ENCODE data around the gene EML4. TPM values are rescaled to one million over a fixed set of nuclear protein-coding genes. Genes with fewer than 3 reads are reported as not detected.

Gene EML4
- total and polyA plus RNA-seq, 2 donors from 2014 or later, result 13.0 to 53.6 TPM

- FAIRE-seq, result no peak
- TF ChIP-seq CTCF (IDR thresholded peaks at IDR 0.05; ENCODE audit: borderline replicate concordance, extremely low read depth, insufficient read depth), result no peak
- no peaks in the 10 kb centered on the region for H3K27me3 ChIP-seq (ENCODE audit: control insufficient read depth, insufficient read depth, low read length)
- intact Hi-C loops (cut with DNase I), result no loop called here
- no peak overlapping the region for H3K27ac ChIP-seq (ENCODE audit: low read depth in 2 of 2, low read length in 2 of 2)
- H3K4me1 ChIP-seq (ENCODE audit: control insufficient read depth in 2 of 3, insufficient read depth in 2 of 3, low read depth in 1 of 3, low read length in 3 of 3), result peaks cover 7 to 17% (median 12%) of the 10 kb centered on the region in 3 donors
- no peak for DNase-seq
- H3K36me3 ChIP-seq (ENCODE audit: control insufficient read depth in 2 of 3, insufficient read depth in 3 of 3, low read length in 3 of 3), result no peaks in the 10 kb centered on the region
- no peak overlapping the region for H3K4me3 ChIP-seq (ENCODE audit: low read length in 3 of 3)
- no peaks in the 10 kb centered on the region for H3K9me3 ChIP-seq (ENCODE audit: control insufficient read depth in 2 of 3, insufficient read depth in 1 of 3, low read length in 3 of 3)
- H3K9ac ChIP-seq (ENCODE audit: low read length in 3 of 3), result no peak overlapping the region
Measured at GRCh38 chr2:42137125-42137841, 31.9 kb upstream of the EML4 start.

DNA sequence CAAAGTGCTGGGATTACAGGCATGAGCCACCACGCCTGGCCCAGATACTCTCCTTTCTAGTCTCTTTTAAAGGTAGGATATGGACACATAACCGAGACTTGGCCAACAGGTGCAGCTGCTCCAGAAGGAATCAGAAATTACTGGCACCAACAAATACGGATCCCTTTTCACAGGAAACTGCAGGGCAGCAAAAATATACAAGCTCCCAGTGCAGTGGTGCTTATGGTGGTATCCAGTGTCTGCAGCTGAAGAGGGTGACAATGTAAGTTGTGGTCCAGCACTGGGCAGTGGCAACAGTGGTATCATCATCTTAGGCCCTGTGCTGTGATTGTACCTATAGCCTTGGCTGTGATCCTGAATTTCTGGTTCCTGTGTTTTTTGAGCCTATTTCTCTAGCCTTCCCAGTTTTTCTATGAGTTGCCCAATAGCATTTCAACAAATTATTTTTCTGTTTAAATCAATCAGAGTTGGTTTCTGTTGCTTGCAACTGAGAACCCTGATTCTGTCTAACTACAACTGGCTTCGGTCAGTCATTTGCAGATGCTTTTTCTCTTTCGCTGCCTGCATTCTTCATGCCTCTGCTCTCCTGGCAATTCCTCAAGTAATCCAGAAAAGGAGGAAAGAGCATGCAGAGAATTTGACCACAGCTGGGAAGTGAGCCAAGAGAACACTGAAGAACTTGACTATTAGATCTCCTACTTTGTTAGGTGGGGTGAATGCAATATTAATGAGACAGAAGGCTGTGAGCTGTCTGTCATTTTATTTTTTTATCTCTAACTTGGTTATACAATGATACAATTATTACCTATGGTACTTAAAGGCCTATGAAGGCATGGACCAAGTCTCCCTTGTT lies 30.8 kb upstream of the EML4 start:
- DNase-seq (peak in 1 of 5 donors; percentile 81), FAIRE-seq (no peak)
- Histone ChIP-seq H3K36me3 (ENCODE audit: control insufficient read depth in 2 of 3, insufficient read depth in 3 of 3, low read length in 3 of 3) (no peaks in the 10 kb centered on the region), H3K9me3 (ENCODE audit: control insufficient read depth in 2 of 3, insufficient read depth in 1 of 3, low read length in 3 of 3) (no peaks in the 10 kb centered on the region), H3K9ac (ENCODE audit: low read length in 3 of 3) (no peak overlapping the region), H3K4me1 (ENCODE audit: control insufficient read depth in 2 of 3, insufficient read depth in 2 of 3, low read depth in 1 of 3, low read length in 3 of 3) (peaks cover 5 to 16% (median 11%) of the 10 kb centered on the region in 3 donors), H3K4me3 (ENCODE audit: low read length in 3 of 3) (no peak overlapping the region), H3K27me3 (ENCODE audit: control insufficient read depth, insufficient read depth, low read length) (no peaks in the 10 kb centered on the region), H3K27ac (ENCODE audit: low read depth in 2 of 2, low read length in 2 of 2) (no peak overlapping the region)
- no peak for TF ChIP-seq CTCF (IDR thresholded peaks at IDR 0.05; ENCODE audit: borderline replicate concordance, extremely low read depth, insufficient read depth)
- intact Hi-C loops (cut with DNase I), result no loop called here

- no peaks in the 10 kb centered on the region for H3K9me3 ChIP-seq (ENCODE audit: control insufficient read depth in 2 of 3, insufficient read depth in 1 of 3, low read length in 3 of 3)
- intact Hi-C loops (cut with DNase I), result no loop called here
- H3K27me3 ChIP-seq (ENCODE audit: control insufficient read depth, insufficient read depth, low read length), result no peaks in the 10 kb centered on the region
- H3K36me3 ChIP-seq (ENCODE audit: control insufficient read depth in 2 of 3, insufficient read depth in 3 of 3, low read length in 3 of 3), result no peaks in the 10 kb centered on the region
- DNase-seq (no peak), FAIRE-seq (no peak)
- no peak overlapping the region for H3K4me3 ChIP-seq (ENCODE audit: low read length in 3 of 3)
- H3K4me1 ChIP-seq (ENCODE audit: control insufficient read depth in 2 of 3, insufficient read depth in 2 of 3, low read depth in 1 of 3, low read length in 3 of 3), result peaks cover 4 to 15% (median 11%) of the 10 kb centered on the region in 3 donors
- no peak for TF ChIP-seq CTCF (IDR thresholded peaks at IDR 0.05; ENCODE audit: borderline replicate concordance, extremely low read depth, insufficient read depth)
- no peak overlapping the region for H3K9ac ChIP-seq (ENCODE audit: low read length in 3 of 3)
- no peak overlapping the region for H3K27ac ChIP-seq (ENCODE audit: low read depth in 2 of 2, low read length in 2 of 2)
Measured at GRCh38 chr2:42139101-42139500, 30.1 kb upstream of the EML4 start.
